Measurements from ENCODE around the gene GJD3.

Gene GJD3

DNA sequence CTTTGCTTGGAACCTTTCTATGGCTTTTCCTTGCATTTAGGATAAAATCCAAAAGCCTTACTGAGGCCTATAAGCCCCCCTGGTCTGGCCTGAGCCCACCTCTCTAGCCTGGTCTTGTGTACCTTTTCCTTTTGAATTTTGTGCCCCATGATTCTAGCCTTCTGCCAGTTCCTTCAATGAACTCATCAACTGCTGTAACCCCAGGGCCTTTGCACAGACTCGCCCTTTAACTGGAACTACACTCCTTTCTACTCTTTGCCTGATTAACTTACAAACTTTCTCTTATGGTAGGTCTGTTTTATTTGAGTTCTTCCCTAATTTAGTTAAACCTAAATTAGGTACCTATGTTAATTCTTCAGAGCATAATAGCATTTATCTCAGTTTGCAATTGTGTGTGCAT lies 24.2 kb downstream of the GJD3 start:
- DNase-seq (ENCODE audit: low read depth in 2 of 2), result no peak

DNA sequence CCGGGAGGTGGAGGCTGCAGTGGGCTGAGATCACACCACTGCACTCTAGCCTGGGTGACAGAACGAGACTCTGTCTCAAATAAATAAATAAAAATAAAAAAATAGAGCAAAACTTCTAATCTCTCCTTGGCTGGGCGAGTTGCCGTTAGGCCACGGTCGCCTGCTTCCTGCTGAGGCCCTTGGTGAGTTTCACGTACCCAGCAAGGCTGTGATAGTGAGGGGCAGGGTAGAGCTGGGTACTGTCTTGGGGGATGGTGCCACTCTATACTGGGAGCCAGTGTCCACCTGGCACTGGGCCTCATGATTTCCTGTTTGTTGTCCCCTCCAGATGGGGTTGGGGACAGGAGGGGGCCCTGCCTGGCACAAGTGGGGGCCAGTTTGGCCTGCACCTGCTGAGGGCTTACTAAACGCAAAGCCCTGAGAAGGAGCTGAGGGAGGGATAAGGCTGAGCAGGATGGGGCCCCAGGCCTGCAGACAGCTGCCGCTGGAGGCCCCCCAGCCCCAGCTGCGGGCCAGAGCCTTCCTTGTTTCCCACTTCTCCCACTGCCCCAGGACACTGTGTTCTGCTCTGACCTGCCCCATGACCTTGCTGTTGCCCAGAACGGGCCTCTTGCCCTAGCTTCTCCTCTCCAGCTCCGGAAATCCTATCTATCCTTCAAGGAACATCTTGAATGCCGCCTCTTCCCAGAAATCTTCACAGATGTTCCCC lies 25.4 kb downstream of the GJD3 start:
- DNase-seq (ENCODE audit: low read depth in 2 of 2), result no peak

DNA sequence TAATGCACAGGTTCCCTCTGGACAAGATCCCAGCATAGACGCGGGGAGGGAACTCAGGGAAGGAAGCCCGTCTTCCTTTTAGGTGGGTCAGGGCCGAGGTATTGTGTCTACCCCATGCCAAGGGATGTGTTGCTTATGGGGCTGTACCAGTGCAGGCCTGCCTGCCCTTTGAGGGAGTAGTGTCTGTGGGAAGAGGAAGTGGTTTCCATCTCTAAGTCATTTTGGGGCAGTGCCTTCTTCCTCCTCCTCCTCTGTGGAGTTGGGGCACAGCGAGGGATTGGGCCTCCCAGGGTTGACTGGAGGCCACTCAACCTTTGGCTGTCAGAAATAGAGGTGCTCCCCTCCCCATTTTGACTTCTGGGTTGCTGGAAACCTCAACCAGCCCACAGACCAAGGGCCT lies 26.5 kb downstream of the GJD3 start:
- DNase-seq (ENCODE audit: low read depth in 2 of 2), result no peak

- DNase-seq (ENCODE audit: low read depth in 2 of 2), result no peak
Observed at GRCh38 chr17:40337351-40337750, 27.2 kb downstream of the GJD3 start.

GRCh38 chr17:40335620-40336019 lies 28.9 kb downstream of the GJD3 start:
- DNase-seq (ENCODE audit: low read depth in 2 of 2), result no peak

- no peak for DNase-seq (ENCODE audit: low read depth in 2 of 2)
Observed at GRCh38 chr17:40333781-40334448, 30.6 kb downstream of the GJD3 start.

DNA sequence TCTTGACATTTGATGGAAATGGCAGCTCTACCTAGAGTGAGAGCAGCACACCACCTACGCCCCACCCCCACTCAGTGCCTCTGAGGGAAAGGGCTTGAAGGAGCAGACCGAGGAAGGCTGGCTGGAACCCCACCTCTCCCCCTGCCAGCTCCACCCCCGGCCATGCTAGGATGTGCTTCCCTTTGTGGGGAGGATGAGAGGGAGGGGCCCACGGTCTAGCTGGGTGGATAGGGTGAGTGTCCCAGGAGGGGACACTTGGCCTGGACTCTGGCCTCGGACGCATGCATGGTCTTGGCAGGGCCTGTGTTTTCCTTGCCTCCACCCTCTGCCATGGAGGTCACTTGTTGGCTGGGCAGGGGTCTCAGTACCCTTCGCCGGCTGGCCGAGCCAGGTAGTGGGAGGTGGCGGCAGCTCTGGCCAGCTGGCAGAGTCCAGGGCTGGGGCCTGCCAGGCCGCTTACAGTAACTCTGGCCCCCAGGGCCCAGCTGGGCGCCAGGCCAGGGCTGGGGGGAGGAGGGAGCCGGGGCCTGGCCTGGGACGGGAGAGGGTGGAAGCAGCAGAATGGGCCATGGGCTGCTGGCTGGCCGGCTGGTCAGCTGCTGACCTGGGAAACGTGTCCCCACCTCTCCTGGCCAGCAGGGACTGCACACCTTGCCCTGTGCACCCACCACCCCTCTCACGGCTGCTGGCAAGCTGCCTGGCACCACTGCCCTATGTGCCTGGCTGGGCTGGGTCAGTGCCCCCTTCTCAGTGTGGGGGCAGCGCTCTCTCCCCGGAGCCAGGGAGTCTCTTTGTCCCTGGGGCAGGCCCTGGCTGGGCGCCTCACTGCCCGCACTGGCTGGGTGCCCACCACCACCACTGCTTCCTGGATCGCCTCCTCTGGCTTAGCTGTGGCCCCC lies 32.5 kb downstream of the GJD3 start:
- DNase-seq (ENCODE audit: low read depth in 2 of 2), result no peak

DNA sequence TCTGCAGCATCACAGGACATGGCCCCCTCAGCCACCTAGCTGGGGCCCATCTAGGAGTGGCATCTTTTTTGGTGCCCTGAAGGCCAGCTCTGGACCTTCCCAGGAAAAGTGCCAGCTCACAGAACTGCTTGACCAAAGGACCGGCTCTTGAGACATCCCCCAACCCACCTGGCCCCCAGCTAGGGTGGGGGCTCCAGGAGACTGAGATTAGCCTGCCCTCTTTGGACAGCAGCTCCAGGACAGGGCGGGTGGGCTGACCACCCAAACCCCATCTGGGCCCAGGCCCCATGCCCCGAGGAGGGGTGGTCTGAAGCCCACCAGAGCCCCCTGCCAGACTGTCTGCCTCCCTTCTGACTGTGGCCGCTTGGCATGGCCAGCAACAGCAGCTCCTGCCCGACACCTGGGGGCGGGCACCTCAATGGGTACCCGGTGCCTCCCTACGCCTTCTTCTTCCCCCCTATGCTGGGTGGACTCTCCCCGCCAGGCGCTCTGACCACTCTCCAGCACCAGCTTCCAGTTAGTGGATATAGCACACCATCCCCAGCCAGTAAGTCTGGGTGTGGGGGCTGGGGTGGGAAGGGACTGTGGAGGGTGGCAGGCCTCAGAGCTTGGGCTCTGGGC lies 33.6 kb downstream of the GJD3 start:
- no peak for DNase-seq (ENCODE audit: low read depth in 2 of 2)

DNA sequence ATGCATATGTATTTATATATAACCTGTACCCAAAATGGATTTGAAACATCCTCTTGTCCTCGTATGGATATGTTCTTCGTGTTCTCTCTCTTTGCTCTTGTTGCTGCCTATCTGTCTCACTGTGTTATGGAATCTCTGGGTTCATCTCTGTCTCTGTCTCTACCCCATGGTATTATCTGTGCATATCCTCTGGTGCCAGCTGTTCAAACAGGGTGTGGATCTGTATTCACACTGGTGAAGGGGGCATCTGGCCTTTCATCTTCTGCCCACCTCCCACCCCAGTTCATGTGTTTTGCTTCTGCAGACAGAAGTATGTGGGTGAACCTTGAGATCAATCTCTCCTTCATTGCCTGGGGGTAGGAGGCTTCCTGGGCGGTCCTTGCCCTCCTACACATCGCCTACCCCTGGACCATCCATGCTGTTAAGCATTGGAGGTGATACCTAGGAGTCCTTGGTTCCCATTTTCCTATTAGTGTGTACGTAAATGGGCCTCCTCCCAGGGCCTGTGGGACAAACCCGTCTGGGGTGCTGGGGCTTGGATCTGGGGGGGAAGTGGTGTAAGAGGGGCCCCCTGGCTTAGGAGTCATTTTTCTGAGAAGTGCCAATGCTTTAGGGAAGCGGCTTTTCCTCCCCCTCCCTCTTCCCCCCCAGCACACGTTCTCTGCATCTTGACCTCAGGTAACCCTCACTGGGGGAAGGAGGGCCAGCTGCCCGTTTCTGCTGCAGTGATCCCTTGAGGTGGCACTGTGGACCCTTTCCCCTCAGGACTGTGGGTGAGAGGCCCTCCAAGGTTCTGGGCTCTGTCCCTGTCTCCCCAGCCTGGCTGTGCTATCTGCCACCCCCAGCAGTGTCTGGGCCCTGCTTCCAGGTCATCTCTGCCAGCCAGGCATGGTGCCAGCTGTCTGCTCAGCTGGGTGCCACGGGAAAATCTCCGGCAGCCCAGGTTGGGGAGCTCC lies 34.4 kb downstream of the GJD3 start:
- DNase-seq (ENCODE audit: low read depth in 2 of 2), result no peak

GRCh38 chr17:40328386-40328766 lies 36.2 kb downstream of the GJD3 start:
- DNase-seq (ENCODE audit: low read depth in 2 of 2), result no peak

GRCh38 chr17:40327735-40328385 lies 36.7 kb downstream of the GJD3 start:
- DNase-seq (ENCODE audit: low read depth in 2 of 2), result no peak

DNA sequence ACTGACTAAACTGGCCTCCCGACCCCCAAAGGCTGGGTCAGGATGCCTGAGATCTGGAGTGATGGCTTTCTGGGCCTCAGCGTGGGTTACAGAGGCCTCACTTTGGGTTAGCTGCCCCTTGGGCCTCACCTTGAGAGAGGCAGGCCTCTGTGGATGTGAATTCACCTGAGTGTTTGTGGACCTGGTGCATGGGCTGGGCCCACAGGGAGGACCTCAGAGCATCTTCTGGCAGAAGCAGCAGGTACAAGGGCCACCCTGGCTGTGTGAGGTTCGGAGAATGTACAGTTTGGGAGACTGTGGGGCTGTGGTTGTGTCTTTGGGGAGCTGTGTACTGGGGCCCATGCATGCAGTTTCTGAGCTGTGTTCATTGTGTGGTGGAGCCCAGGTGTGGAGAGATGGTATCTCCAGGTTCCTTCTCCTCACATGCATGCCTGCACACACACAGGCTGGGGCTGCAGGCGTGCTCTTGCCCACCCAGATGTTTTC lies 37.2 kb downstream of the GJD3 start:
- no peak for DNase-seq (ENCODE audit: low read depth in 2 of 2)

- DNase-seq (ENCODE audit: low read depth in 2 of 2), result no peak
Observed at GRCh38 chr17:40326832-40327199, 37.7 kb downstream of the GJD3 start.

DNA sequence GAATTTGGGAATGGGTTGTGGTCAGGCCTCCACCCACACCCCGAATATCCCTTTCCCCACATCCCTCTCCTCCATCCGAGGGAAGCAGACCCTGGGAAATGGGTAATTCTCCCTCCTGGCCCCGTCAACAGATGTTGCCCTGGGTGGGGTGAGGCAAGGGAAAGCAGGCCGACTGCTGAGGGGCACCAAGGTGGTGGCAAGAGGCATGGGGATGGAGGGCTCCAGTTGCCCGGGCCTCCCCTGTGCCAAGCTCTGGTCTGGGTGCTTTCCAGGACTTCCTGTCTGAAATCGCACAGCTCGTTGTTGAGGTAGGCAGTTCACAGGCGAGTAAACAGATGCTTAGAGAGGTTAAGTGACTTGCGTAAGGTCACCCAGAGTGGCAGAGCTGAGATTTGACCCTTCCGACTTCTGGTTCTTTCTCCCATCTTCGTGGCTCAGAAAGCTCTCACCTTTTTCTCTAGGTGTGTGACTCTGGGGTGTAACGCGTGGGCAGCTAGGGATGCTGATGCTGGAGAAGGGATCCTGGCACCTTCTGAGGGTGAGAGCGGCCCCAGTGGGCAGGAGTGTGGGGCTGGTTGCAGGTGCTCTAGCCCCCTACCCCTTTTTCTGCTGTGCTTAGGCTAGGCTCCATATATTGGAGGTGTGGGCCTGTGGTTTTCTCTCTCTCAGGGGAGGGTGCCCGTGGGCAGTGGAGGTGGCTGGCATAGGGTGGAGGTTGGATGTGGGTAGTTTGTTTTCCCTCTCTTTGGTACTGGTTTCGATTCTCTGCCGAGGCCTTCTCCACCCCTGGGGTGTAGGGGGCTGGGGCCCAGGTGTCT lies 38.3 kb downstream of the GJD3 start:
- no peak for DNase-seq (ENCODE audit: low read depth in 2 of 2)

- no peak for DNase-seq (ENCODE audit: low read depth in 2 of 2)
Observed at GRCh38 chr17:40325156-40326013, 39.2 kb downstream of the GJD3 start.

GRCh38 chr17:40323391-40324381 lies 40.9 kb downstream of the GJD3 start:
- no peak for DNase-seq (ENCODE audit: low read depth in 2 of 2)

Data from stimulated activated CD4-positive, alpha-beta T cell treated with anti-CD3 and anti-CD28 coated beads, Interleukin-12 subunit alpha, Interleukin-12 subunit beta, amount 100 ng/mL, for 24 hours (primary cell).